Fibroblast of lung (primary cell): ENCODE measurements around the gene PODXL2. TPM values are rescaled to one million over a fixed set of nuclear protein-coding genes. Genes with fewer than 3 reads are reported as not detected.

Experiments
- DNase-seq, 2 donors: peaks; one replicate each; pipeline versions ENCODE4 v3.0.0 to v3.0.0-alpha.2; 2010; ENCODE audit warnings: low read depth in 2 of 2
- H2AFZ ChIP-seq: 2 replicates; pipeline ENCODE4 v1.5.1; 2012; ENCODE audit warnings: low read length, control low read depth, inconsistent platforms
- H3K27ac ChIP-seq: 2 replicates; pipeline ENCODE4 v1.5.1; 2011; ENCODE audit warnings: low read length, control low read depth; ENCODE audit not compliant: insufficient read depth
- H3K27me3 ChIP-seq: 2 replicates; pipeline ENCODE4 v1.5.1; 2011; ENCODE audit warnings: mild to moderate bottlenecking, low read length; ENCODE audit not compliant: control insufficient read depth, insufficient read depth
- H3K36me3 ChIP-seq: 2 replicates; pipeline ENCODE4 v1.5.1; 2011; ENCODE audit warnings: low read length; ENCODE audit not compliant: control insufficient read depth, insufficient read depth
- H3K4me1 ChIP-seq: 2 replicates; pipeline ENCODE4 v1.5.1; 2011; ENCODE audit warnings: low read length; ENCODE audit not compliant: control insufficient read depth, insufficient read depth; ENCODE audit errors: extremely low read depth
- H3K4me2 ChIP-seq: 2 replicates; pipeline ENCODE4 v1.5.1; 2011; ENCODE audit warnings: low read length, control low read depth; ENCODE audit not compliant: insufficient read depth; ENCODE audit errors: extremely low read depth
- H3K4me3 ChIP-seq, 4 experiments: fragments of 200-600 bp in 1 of 4; sonication (generic) in 1 of 4; replicated peaks in 1 of 4; 2 replicates each; pipeline ENCODE4 v1.5.1; 2011 to 2016; ENCODE audit warnings: low read length in 4 of 4, low read depth in 3 of 4, mild to moderate bottlenecking in 3 of 4, control low read depth in 2 of 4, inconsistent platforms in 1 of 4, mixed read lengths in 1 of 4; ENCODE audit not compliant: insufficient read depth in 1 of 4; ENCODE audit errors: control extremely low read depth in 1 of 4
- H3K79me2 ChIP-seq: 2 replicates; pipeline ENCODE4 v1.5.1; 2012; ENCODE audit warnings: mild to moderate bottlenecking, low read length, inconsistent platforms; ENCODE audit not compliant: control insufficient read depth, insufficient read depth
- H3K9ac ChIP-seq: 2 replicates; pipeline ENCODE4 v1.5.1; 2011; ENCODE audit warnings: mild to moderate bottlenecking, low read length, control low read depth; ENCODE audit not compliant: insufficient read depth
- H3K9me3 ChIP-seq: 2 replicates; pipeline ENCODE4 v1.5.1; 2012; ENCODE audit warnings: low read depth, low read length; ENCODE audit not compliant: control insufficient read depth, insufficient read depth
- H4K20me1 ChIP-seq: 2 replicates; pipeline ENCODE4 v1.5.1; 2011; ENCODE audit warnings: low read length; ENCODE audit not compliant: control insufficient read depth, insufficient read depth; ENCODE audit errors: extremely low read depth
- EZH2 ChIP-seq: IDR thresholded peaks from 2 replicates; pipeline ENCODE4 v1.5.1; 2012; ENCODE audit warnings: low read length, control low read depth, mild to moderate bottlenecking; ENCODE audit errors: missing control alignments
- polyA plus RNA-seq, 2 donors: library from polyadenylated mRNA; depleted of rRNA in 1 of 2; stranded (reverse) in 1 of 2; unstranded in 1 of 2; fragments of >200 nt; gene quantifications; 2 replicates each; pipeline ENCODE4 v1.2.1, GENCODE V29; 2011 to 2012; ENCODE audit warnings: missing spikeins in 1 of 2
- total RNA-seq: library from RNA; depleted of rRNA; stranded (reverse); fragments of >200 nt; gene quantifications from 2 replicates; pipeline ENCODE4 v1.2.1, GENCODE V29; 2014
- TF ChIP-seq, protein P1 (sequence below), 2 donors: IDR thresholded peaks in 1 of 2; conservative IDR thresholded peaks in 1 of 2; 1 replicate in 1 of 2; 2 replicates in 1 of 2; pipeline ENCODE4 v1.5.1; 2011 to 2012; ENCODE audit warnings: low read length in 2 of 2, control low read depth in 1 of 2, inconsistent platforms in 1 of 2, low read depth in 1 of 2, mild to moderate bottlenecking in 1 of 2

Gene PODXL2
- total and polyA plus RNA-seq, 2 donors (not counting 1 experiment from before 2014, with no cell fraction given), result 0.50 to 0.98 TPM

DNA sequence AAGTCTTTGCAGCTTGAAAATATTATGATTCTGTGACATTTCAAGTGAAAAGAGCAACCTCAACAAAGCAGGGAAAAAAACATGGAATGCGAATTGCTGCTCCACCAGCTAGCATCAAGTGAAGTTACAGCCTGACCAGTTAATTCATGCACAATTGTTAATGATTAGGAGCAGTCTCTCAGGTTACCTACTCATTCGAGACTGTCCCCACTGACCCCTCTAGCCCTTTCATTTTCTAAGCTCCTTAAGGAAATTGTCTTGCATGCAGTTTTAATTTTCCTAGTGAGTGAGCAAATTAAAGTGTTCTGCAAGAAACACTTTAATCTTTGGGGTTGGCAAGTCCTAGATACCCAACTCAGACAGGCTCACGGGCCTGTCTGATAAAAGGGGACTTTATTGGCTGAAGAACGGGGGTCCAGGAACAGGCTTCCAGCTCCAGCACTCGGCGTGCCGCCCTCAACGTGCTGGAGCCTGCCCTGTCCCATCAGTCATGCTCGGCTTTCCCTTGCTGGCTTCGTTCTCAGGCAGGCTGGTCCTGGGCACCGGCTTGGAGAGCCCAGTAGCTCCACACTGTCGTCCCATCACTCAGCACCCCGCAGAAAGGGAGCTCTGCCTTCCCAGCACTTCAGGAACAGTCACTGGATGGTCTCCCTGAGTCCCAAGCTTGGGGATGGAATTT, 18.3 kb downstream of the PODXL2 start:
- no peaks in the 10 kb centered on the region for H3K4me1 ChIP-seq
- no peak for DNase-seq
- no peak overlapping the region for H3K4me3 ChIP-seq
- no peaks in the 10 kb centered on the region for H3K79me2 ChIP-seq
- no peak overlapping the region for H2AFZ ChIP-seq
- H3K27me3 ChIP-seq, result peaks cover 5% of the 10 kb centered on the region
- no peak overlapping the region for H3K4me2 ChIP-seq
- H3K27ac ChIP-seq, result no peak overlapping the region
- H3K9me3 ChIP-seq, result no peaks in the 10 kb centered on the region
- no peaks in the 10 kb centered on the region for H3K36me3 ChIP-seq
- no peaks in the 10 kb centered on the region for H4K20me1 ChIP-seq
- TF ChIP-seq, protein P1, sequence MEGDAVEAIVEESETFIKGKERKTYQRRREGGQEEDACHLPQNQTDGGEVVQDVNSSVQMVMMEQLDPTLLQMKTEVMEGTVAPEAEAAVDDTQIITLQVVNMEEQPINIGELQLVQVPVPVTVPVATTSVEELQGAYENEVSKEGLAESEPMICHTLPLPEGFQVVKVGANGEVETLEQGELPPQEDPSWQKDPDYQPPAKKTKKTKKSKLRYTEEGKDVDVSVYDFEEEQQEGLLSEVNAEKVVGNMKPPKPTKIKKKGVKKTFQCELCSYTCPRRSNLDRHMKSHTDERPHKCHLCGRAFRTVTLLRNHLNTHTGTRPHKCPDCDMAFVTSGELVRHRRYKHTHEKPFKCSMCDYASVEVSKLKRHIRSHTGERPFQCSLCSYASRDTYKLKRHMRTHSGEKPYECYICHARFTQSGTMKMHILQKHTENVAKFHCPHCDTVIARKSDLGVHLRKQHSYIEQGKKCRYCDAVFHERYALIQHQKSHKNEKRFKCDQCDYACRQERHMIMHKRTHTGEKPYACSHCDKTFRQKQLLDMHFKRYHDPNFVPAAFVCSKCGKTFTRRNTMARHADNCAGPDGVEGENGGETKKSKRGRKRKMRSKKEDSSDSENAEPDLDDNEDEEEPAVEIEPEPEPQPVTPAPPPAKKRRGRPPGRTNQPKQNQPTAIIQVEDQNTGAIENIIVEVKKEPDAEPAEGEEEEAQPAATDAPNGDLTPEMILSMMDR (conservative IDR thresholded peaks at IDR 0.05 in 1 of 2, IDR thresholded peaks at IDR 0.05 in 1 of 2; ENCODE audit: low read depth in 1 of 2, low read length in 2 of 2), result no peak
- TF ChIP-seq EZH2, result no peak
- no peak overlapping the region for H3K9ac ChIP-seq

DNA sequence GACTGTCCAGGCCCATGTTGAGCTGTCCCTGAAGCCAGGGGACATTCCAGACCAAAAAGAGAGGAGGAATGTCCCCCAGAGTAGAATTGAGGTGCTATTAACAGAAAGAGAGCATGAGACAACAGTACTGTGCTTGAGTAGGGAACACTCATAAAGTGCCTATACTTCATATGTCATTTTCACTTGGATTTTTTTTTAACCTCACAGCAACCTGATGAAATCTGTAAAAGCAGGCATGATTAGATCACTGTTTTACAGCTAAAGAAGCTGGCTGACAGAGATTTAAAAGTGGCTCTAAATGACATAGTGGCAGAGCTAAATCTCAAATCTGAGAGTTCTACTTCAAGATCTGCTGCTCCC, 18.8 kb downstream of the PODXL2 start:
- no peaks in the 10 kb centered on the region for H4K20me1 ChIP-seq
- TF ChIP-seq, protein P1 (conservative IDR thresholded peaks at IDR 0.05 in 1 of 2, IDR thresholded peaks at IDR 0.05 in 1 of 2; ENCODE audit: low read depth in 1 of 2, low read length in 2 of 2), result no peak
- TF ChIP-seq EZH2, result no peak
- no peak overlapping the region for H2AFZ ChIP-seq
- H3K79me2 ChIP-seq, result no peaks in the 10 kb centered on the region
- no peaks in the 10 kb centered on the region for H3K4me1 ChIP-seq
- peaks cover 5% of the 10 kb centered on the region for H3K27me3 ChIP-seq
- no peaks in the 10 kb centered on the region for H3K36me3 ChIP-seq
- H3K4me2 ChIP-seq, result no peak overlapping the region
- no peak overlapping the region for H3K9ac ChIP-seq
- no peak for DNase-seq
- no peak overlapping the region for H3K4me3 ChIP-seq
- no peak overlapping the region for H3K27ac ChIP-seq
- H3K9me3 ChIP-seq, result no peaks in the 10 kb centered on the region

DNA sequence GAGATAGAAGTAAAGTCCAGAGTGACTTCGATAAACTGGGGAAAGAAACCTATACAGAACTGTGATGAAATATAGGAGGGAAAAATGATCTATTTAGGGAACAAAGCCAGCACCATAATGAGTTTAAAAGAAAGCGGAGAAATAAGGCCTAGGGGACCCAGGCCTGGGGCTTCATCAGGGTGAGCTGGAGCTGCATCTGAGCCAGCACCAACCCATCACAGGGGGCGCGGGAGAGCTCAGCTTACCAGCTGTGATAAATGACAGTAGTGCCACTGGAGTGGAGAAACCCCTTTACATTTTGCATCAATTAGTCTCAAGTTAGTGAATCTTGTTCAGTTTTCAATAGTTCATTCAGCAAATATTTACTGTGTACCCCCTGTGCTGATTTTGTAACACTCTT, 21.3 kb downstream of the PODXL2 start:
- Histone ChIP-seq H3K27ac (no peak overlapping the region), H2AFZ (no peak overlapping the region), H4K20me1 (no peaks in the 10 kb centered on the region), H3K36me3 (no peaks in the 10 kb centered on the region), H3K79me2 (no peaks in the 10 kb centered on the region), H3K4me3 (no peak overlapping the region), H3K4me1 (no peaks in the 10 kb centered on the region), H3K4me2 (no peak overlapping the region), H3K27me3 (no peaks in the 10 kb centered on the region), H3K9me3 (no peaks in the 10 kb centered on the region), H3K9ac (no peak overlapping the region)
- no peak for DNase-seq
- TF ChIP-seq EZH2, result no peak
- TF ChIP-seq, protein P1 (conservative IDR thresholded peaks at IDR 0.05 in 1 of 2, IDR thresholded peaks at IDR 0.05 in 1 of 2; ENCODE audit: low read depth in 1 of 2, low read length in 2 of 2), result no peak
